HG03097 (cell line): ENCODE results near the gene IFIH1.

Experiments
- ATAC-seq: cut with Tn5 transposase; IDR thresholded peaks from one replicate; pipeline ENCODE4 v1.9.1; 2021; ENCODE audit not compliant: unreplicated experiment, low FRiP score

IFIH1 gene

GRCh38 chr2:162315938-162316337 is 2.5 kb downstream of the IFIH1 start:
- no peak for ATAC-seq

GRCh38 chr2:162312853-162313252 is 5.6 kb downstream of the IFIH1 start:
- ATAC-seq: no peak

DNA sequence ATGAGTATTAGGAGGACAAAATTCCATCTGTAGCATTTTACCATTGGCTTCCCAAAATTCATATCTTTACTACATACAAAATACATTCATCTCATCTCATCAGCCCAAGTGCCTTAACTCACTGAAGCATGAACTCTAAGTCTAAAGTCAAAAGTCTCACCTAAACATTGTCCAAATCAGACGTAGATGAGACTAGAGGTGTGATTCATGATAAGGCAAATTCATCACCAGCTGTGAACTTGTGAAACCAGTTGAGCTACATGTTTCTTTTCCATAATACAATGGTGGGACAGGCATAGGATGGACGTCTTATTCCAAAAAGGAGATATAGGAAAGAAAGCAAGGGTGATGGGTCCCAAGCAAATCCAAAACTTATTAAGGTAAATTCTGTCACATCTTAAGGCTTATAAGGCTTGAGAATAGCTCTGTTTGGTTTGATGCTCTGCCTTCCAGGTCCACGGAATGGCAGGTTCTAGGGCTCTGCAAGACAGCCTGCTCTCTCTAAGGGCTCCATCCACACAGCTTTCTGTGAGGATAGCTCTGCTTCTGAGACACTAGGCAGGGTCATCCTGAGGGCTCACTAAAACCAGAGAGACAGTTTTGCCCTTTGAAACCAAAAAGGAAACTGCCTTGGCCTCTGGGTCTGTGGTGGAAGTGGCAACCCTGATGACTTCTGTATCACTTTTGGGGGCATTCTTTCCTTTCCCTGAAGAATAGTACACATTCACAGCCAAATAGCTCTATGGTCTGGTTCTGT is 9.6 kb downstream of the IFIH1 start:
- ATAC-seq: peak; percentile 42

DNA sequence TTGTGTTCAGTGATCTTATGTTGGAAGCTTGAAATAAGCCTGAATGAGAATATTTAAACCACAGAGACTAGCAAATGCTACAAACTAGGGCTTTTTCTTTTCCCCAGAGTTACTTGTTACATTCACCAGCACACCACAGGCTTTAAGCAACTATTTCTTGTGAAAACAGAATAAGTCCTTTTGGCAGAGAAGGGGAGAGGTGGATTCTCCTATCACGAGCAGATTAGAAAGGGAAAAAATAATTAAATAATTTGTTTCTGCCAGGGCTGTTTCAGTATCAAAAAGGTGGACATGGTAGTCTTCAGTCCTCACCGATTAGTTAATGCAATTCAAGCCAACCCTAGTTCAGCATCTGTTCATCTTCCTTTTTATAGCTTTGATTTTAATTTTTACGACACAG is 12.6 kb downstream of the IFIH1 start:
- no peak for ATAC-seq

- ATAC-seq: no peak
These were observed 16.6 kb downstream of the IFIH1 start for GRCh38 chr2:162301877-162302276.

- no peak for ATAC-seq
These were observed 17.2 kb downstream of the IFIH1 start for GRCh38 chr2:162301151-162301804.

DNA sequence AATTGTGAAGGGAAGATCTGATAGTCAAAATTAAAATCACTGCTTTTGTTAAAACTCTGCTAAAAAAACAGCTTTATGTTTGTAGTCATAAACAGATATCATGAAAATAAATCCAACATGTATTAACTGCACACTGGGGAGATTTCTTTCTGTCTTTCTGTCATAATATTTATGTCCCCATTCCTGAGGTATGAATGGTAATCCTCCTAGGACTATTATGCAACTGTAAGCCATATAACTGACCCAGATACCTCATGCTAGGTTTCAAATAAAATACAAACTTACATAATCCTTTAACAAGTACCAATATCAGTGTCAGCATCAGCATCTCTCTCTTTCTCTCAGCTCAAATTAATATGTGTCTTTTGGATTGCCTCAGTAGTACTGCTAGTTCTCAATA is 18.2 kb downstream of the IFIH1 start:
- no peak for ATAC-seq

DNA sequence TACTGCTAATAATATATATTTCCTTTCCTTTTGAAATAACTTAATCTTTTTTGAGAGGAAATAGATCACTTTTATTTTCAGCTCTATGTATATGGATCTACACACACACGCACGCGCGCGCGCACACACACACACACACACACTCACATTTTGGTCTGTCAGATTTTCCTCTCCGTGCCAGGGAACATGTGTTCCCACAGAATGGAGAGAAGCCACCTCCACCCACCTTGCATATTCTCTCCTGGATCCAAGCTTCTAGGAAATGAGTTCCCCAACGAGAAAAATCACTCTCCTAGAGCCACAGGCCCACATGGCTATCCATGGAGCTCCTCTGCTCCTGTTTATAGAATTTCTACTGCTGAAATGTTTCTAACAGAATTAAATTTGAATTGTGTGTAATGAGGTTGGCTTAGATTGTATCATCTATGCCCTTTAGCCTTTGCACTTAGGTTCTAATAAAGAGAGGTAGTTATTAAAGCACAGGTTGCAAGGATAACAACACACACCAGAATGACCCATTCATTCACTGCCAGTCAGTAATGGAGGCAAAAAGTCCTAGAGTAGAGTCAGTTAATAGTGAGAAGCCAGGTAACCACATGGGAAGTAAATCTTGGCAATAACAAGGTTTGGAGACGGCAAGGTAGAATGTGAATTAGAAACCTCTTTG is 19.7 kb downstream of the IFIH1 start:
- ATAC-seq: no peak

DNA sequence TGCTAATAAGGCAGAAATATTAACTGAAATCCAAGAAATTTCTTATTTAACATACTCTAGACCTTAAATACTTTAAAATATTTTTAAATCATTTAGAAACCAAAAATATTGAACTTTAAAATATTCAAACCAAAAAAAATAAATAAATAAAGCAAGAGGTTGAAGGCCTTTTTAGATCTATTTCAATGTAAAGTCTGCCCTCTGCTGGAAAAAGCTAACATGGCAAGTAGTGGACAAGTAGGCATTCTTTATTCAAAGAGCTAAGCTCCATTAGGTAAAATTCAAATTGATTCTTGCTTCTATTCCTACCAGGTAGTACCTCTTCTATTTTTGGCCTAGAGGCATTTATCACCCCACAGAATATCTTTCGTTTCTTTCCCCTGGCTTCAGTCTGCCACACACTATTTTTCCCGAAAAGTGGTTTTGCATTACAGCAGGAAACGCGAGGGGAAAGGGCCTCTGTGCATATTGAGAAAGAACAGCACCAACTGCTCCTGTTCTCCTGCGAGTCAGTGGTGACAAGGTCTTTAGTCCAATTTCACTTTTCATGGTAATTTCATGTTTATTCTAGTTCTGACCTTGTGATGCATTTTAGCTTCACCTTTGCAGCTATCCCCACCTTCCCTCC is 20.4 kb downstream of the IFIH1 start:
- ATAC-seq: no peak

GRCh38 chr2:162295009-162295408 is 23.5 kb downstream of the IFIH1 start:
- no peak for ATAC-seq

GRCh38 chr2:162293122-162293786 is 25.2 kb downstream of the IFIH1 start:
- ATAC-seq: no peak

DNA sequence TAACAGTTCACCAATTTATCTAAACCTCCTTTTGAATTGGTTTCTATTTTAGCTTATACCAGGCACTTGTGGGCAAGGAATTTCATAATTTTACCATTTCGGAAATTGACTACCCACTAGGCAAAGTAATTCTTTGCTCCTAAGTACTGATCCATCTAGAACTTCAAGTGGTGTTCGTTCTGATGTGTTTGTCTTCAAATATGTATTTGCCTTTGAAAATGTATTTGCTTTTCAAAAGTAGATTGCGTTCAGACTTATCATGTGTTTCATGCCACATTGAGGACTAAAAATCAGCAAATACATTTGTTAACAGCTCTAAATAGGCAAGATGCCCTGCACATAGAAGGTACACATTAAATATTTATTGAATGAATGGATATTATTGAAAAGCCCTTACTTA is 26.7 kb downstream of the IFIH1 start:
- no peak for ATAC-seq

GRCh38 chr2:162282765-162283425 is 35.6 kb downstream of the IFIH1 start:
- no peak for ATAC-seq

DNA sequence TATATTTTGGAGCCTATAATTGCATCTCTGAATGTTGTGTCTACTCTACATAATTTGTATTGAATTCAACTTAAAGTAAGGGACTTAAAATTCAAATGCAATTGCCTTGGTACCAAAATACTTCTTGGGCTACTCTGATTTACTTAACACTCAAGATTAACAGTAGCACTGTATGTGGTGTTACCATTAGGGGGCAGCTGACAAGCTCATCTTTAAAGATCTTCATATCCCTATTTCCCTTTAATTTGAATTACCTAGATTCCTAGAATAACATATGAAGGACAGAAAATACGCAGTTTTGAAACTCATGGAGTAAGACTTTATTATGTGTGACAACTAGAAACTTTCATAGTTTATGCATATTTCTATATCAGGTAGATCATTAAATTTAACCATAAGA is 37.8 kb downstream of the IFIH1 start:
- no peak for ATAC-seq

DNA sequence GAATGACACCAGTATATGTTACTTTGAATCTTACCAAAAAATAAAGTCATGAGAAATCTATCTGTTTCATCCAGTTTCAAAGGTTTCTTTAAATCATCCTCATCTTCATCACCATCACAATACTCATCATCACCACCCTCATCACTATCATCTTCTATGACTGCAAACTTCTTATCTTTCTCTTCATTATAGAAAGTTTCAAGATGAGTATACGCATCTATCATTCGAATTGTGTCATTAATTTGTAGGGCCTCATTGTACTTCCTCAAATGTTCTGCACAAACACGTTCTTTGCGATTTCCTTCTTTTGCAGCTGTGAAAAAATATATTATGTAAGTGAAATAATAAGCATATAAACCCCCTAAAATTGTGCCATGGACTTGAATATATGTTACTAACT is 41.1 kb downstream of the IFIH1 start:
- no peak for ATAC-seq

DNA sequence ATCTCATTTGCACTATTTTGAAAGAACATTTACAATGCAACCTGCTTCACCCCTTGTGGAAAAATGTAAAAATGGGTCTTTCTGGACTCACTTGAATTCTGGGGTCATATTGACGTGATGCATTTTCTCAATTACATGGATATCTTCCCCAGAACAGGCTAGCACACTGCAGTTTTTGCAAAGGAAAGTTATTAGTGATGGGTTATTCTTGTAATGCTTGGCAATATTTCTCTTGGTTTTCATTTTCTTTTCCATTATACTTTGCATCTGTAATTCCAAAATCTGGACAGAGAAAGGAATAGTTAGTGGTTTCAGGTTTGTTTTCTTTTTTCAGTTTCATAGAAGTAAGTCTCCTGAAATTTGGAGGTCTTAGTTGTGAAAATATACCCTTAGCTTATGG is 50.5 kb downstream of the IFIH1 start:
- ATAC-seq: no peak

DNA sequence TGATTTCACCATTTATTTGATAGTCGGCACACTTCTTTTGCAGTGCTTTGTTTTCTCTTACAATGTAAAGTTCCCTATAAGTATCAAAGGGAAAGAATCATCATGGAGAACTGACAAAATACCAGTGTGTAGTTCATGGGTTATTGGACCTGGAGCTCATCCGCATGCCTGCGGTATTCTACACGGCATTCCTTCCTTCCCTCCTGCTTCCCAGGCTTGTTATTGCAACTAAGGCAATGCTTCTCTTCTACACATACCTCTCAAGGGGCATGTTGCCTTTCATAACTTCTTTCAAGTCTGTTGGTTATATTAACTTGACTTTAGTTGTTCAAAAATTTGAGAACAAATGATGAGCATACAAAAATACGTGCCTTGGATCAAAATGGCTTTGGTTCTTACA is 51.0 kb downstream of the IFIH1 start:
- no peak for ATAC-seq

DNA sequence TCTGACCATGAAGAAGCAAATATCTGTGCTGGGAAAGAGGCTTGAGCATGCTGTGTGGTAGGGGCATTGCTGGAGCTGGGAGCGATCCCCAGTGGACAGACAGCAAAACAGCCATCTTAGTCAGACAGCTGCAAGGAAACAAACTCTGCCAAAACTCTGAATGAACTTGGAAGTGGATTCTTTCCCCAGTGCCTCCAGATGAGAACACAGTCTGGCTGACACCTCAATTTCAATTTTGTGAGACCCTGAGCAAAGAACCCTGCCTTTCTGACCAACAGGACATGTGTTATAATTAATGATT is 52.1 kb downstream of the IFIH1 start:
- no peak for ATAC-seq

DNA sequence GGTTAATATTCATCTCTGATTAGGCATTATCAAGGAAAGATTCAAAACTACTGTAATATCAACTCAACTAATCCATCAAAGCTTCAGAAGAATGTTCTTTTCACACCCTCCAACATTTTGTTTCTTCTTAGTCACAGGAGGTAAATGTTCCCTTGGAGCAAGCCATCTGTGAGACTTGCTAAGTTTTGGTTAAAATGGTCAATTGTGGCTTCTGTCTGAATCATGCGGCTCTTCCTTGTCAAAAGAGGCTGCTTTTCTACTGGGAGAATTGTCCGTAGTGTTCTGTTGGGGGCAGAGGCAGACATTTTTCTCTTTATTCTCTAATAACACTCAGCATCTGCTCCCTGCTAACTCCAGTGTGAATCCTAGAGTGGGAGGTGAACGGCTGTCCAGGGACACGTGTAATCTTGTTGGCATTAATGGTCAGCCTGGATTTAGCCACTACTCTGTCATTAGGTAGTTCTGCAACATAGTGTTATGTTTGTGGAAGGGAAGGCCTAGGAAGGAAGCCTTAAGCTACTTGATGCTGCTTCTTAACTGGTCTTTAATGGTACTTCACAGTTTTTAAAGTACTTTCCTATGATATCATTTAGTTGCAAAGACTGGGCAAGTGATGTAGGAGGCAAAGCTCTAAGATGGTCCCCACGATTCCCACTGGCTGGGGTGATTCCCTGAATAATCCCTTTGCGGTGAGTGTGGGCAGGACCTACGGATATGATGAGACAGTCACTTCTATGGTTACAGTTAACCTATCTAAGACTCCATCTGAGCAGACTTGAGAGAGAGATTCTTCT is 52.6 kb downstream of the IFIH1 start:
- ATAC-seq: no peak
